Measurements from ENCODE around the gene TPM2. TPM values are rescaled to one million over a fixed set of nuclear protein-coding genes. Genes with fewer than 3 reads are reported as not detected.

TPM2 gene
- total and polyA plus RNA-seq, 10 of the 15 experiments (the other 5 are each of a cell fraction or from before 2014, with no cell fraction given): 0.11 to 9.3 (median 1.1) TPM

DNA sequence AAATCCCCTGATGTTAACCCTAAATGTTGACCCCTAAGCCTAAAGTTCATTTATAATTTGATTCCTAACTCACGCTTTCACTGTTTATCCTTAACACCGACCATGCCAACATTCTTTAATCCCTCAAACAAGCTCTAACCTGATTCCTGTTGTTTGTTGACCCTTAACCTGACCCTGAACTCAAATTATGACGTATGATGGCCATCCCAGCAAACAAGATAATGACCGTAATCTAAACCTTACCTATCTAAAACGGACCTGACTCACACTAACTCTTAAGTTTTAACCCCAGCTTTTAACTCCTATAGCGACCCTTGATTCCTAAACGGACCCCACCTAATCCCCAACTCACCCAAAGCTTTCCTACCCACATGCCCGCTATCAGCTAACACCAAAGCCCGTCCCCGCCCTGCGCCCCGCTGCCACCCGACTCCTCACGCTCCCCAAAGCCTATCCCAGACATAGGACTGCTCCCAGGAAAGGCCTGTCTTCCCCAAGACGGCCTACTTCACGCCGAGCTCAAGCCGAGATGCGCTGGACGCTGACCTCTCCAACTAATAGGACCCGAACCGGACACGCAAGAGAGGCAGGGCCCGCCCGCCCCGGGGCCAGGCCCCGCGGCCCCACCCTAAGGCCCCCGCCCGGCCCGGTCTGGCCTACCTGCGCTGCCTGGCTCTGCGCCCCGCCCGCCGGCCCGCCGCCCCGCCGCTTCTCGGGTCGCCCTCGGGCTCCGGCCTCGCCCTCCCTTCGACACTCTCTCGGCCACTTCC is 41.9 kb upstream of the TPM2 start (continued):
- TF ChIP-seq, protein P1, sequence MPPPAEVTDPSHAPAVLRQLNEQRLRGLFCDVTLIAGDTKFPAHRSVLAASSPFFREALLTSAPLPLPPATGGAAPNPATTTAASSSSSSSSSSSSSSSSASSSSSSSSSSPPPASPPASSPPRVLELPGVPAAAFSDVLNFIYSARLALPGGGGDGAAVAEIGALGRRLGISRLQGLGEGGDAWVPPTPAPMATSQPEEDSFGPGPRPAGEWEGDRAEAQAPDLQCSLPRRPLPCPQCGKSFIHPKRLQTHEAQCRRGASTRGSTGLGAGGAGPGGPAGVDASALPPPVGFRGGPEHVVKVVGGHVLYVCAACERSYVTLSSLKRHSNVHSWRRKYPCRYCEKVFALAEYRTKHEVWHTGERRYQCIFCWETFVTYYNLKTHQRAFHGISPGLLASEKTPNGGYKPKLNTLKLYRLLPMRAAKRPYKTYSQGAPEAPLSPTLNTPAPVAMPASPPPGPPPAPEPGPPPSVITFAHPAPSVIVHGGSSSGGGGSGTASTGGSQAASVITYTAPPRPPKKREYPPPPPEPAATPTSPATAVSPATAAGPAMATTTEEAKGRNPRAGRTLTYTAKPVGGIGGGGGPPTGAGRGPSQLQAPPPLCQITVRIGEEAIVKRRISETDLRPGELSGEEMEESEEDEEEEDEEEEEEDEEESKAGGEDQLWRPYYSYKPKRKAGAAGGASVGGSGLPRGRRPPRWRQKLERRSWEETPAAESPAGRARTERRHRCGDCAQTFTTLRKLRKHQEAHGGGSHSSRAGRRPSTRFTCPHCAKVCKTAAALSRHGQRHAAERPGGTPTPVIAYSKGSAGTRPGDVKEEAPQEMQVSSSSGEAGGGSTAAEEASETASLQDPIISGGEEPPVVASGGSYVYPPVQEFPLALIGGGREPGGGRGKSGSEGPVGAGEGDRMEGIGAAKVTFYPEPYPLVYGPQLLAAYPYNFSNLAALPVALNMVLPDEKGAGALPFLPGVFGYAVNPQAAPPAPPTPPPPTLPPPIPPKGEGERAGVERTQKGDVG (CRISPR knock-in tag; IDR thresholded peaks at IDR 0.05): no peak
- TF ChIP-seq HDGF (IDR thresholded peaks at IDR 0.05): no peak
- no peak for TF ChIP-seq TCF12 (IDR thresholded peaks at IDR 0.05; ENCODE audit: low read depth, low read length)
- no peak for TF ChIP-seq POLR2A (IDR thresholded peaks at IDR 0.05; ENCODE audit: low read depth, low read length)
- TF ChIP-seq NFYB (IDR thresholded peaks at IDR 0.05; ENCODE audit: insufficient read depth, low read depth, low read length): no peak
- TF ChIP-seq, protein P2, sequence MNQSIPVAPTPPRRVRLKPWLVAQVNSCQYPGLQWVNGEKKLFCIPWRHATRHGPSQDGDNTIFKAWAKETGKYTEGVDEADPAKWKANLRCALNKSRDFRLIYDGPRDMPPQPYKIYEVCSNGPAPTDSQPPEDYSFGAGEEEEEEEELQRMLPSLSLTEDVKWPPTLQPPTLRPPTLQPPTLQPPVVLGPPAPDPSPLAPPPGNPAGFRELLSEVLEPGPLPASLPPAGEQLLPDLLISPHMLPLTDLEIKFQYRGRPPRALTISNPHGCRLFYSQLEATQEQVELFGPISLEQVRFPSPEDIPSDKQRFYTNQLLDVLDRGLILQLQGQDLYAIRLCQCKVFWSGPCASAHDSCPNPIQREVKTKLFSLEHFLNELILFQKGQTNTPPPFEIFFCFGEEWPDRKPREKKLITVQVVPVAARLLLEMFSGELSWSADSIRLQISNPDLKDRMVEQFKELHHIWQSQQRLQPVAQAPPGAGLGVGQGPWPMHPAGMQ (IDR thresholded peaks at IDR 0.05; ENCODE audit: borderline replicate concordance): no peak
- no peak for TF ChIP-seq EGR1 (IDR thresholded peaks at IDR 0.05; ENCODE audit: borderline replicate concordance in 1 of 2, low read depth in 2 of 2, low read length in 2 of 2)
- TF ChIP-seq RBBP5 (conservative IDR thresholded peaks at IDR 0.05): no peak
- TF ChIP-seq, protein P3, sequence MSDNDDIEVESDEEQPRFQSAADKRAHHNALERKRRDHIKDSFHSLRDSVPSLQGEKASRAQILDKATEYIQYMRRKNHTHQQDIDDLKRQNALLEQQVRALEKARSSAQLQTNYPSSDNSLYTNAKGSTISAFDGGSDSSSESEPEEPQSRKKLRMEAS (IDR thresholded peaks at IDR 0.05; ENCODE audit: low read depth, low read length): no peak
- TF ChIP-seq, protein P4, sequence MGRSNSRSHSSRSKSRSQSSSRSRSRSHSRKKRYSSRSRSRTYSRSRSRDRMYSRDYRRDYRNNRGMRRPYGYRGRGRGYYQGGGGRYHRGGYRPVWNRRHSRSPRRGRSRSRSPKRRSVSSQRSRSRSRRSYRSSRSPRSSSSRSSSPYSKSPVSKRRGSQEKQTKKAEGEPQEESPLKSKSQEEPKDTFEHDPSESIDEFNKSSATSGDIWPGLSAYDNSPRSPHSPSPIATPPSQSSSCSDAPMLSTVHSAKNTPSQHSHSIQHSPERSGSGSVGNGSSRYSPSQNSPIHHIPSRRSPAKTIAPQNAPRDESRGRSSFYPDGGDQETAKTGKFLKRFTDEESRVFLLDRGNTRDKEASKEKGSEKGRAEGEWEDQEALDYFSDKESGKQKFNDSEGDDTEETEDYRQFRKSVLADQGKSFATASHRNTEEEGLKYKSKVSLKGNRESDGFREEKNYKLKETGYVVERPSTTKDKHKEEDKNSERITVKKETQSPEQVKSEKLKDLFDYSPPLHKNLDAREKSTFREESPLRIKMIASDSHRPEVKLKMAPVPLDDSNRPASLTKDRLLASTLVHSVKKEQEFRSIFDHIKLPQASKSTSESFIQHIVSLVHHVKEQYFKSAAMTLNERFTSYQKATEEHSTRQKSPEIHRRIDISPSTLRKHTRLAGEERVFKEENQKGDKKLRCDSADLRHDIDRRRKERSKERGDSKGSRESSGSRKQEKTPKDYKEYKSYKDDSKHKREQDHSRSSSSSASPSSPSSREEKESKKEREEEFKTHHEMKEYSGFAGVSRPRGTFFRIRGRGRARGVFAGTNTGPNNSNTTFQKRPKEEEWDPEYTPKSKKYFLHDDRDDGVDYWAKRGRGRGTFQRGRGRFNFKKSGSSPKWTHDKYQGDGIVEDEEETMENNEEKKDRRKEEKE (IDR thresholded peaks at IDR 0.05): no peak
- TF ChIP-seq, protein P5, sequence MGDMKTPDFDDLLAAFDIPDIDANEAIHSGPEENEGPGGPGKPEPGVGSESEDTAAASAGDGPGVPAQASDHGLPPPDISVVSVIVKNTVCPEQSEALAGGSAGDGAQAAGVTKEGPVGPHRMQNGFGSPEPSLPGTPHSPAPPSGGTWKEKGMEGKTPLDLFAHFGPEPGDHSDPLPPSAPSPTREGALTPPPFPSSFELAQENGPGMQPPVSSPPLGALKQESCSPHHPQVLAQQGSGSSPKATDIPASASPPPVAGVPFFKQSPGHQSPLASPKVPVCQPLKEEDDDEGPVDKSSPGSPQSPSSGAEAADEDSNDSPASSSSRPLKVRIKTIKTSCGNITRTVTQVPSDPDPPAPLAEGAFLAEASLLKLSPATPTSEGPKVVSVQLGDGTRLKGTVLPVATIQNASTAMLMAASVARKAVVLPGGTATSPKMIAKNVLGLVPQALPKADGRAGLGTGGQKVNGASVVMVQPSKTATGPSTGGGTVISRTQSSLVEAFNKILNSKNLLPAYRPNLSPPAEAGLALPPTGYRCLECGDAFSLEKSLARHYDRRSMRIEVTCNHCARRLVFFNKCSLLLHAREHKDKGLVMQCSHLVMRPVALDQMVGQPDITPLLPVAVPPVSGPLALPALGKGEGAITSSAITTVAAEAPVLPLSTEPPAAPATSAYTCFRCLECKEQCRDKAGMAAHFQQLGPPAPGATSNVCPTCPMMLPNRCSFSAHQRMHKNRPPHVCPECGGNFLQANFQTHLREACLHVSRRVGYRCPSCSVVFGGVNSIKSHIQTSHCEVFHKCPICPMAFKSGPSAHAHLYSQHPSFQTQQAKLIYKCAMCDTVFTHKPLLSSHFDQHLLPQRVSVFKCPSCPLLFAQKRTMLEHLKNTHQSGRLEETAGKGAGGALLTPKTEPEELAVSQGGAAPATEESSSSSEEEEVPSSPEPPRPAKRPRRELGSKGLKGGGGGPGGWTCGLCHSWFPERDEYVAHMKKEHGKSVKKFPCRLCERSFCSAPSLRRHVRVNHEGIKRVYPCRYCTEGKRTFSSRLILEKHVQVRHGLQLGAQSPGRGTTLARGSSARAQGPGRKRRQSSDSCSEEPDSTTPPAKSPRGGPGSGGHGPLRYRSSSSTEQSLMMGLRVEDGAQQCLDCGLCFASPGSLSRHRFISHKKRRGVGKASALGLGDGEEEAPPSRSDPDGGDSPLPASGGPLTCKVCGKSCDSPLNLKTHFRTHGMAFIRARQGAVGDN (IDR thresholded peaks at IDR 0.05): 0 out of 2 replicates have a peak, but pooled peaks have one; percentile 19
- TF ChIP-seq RAD51 (IDR thresholded peaks at IDR 0.05): no peak
- no peak for TF ChIP-seq BACH1 (IDR thresholded peaks at IDR 0.05; ENCODE audit: borderline replicate concordance)
- no peak; the same call in 1 of the 2 replicates for TF ChIP-seq GATAD2B (conservative IDR thresholded peaks at IDR 0.05; ENCODE audit: low read depth)
